Measurements from ENCODE around the gene TYMS.
A peak's percentile ranks its signal among the peaks of the same experiment; 100 is the strongest.

TYMS gene

GRCh38 chr18:657311-658000 is at the start of gene TYMS:
Gene TYMS (plus strand): TSS chr18:657653. CDS start chr18:657743, 90 bp downstream.
- no peak for DNase-seq (ENCODE audit: low read depth)

GRCh38 chr18:607930-608329 is 49.5 kb upstream of the TYMS start:
- no peak for DNase-seq (ENCODE audit: low read depth)

GRCh38 chr18:610214-610928 is 47.1 kb upstream of the TYMS start:
- DNase-seq (ENCODE audit: low read depth): no peak

DNA sequence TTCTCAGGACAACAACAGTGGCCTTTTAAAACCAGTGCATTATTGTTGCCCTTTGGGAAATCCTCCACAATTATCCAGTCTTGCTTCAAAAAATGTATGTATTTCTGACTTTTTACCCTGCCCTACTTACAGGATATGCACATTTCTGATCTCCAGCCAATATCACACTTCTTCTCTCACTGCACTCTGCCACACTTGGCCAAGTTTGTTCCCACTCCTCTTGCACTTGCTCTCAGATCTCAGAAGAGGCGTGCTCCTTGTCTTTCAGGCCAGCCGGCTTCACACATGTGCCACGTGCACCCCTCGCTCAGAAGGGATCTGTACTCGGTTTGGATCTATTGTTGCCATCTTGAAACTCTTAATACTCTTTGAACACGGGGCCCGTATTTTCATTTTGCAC is 45.3 kb upstream of the TYMS start:
- DNase-seq (ENCODE audit: low read depth): no peak

GRCh38 chr18:614193-614592 is 43.3 kb upstream of the TYMS start:
- no peak for DNase-seq (ENCODE audit: low read depth)

DNA sequence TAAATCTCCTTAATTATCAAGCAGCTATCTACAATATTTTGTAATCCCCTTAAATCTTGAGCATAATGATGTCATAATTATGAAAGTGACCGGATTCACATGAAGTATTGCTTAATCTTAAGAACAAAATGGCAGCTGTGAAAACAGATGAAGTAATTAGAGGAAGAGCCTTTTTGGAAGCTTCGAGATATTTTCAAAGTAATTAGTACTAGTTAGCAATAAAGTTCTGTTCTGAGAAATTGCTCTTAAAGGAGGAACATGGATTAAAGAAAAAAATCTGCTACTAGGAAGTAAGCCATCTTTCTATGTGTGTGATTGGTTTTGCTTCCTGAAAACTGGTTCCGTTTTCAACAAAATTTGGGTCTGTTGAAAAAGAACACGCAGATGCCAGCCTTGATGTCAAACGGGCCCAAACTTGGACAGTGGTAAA is 42.3 kb upstream of the TYMS start:
- no peak for DNase-seq (ENCODE audit: low read depth)

DNA sequence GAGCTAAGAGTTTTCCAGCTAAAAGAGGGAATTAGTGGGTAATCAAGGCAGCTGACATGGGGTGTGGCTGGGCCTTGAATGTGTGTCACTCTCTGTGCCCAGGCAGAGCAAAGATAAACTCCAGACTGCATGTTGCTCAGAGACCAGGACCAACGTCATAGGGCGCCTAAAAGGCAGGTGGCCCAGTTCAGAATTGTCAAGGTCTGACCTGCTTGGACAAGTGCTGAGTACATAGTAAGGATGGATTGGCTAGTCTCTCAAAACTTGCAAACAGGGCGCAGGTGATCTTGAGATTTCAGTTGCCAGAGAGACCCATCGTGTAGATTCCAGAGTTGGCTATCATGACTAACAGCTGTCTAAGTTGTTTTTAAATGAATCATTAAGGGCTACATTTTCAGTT is 41.7 kb upstream of the TYMS start:
- no peak for DNase-seq (ENCODE audit: low read depth)

GRCh38 chr18:616380-616995 is 41.0 kb upstream of the TYMS start:
- DNase-seq (ENCODE audit: low read depth): peak; percentile 26

- DNase-seq (ENCODE audit: low read depth): no peak
Measured at GRCh38 chr18:617970-618504, 39.4 kb upstream of the TYMS start.

DNA sequence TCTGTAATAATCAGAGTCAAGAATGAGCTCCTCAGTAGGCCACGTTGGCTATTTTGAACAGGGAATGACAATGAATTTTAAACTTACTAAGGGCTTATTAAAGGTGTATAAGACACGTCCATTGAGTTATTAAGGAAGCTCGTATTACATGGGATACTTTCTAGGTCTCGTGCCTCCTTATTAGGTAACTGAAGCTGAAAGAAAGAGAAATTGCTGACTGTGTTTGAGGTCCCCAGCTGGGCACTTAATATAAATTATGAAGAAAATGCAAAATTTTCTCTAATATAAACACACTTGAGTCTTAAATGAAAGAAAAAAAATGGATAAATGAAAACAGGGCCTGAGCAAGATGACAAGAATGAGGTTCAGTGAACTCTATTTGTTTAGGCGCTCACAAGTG is 38.8 kb upstream of the TYMS start:
- DNase-seq (ENCODE audit: low read depth): no peak

- DNase-seq (ENCODE audit: low read depth): no peak
Measured at GRCh38 chr18:621291-622043, 36.0 kb upstream of the TYMS start.

DNA sequence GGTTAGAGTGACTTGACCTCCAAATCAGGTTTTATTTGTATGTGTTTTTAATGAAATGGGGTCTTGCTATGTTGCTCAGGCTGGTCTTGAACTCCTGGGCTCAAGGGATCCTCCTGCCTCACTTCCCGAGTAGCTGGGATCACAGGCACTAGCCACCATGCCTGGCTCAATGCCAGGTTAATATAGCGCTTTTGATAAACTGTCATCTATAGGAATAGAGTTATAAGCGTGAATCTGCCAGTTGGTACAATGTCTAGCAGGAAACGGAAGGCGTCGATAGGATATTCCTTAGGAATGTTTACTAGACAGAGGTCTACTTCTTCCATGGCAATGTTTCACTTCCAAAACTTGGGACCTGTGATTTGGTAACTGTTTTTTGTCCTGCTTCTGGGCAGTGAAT is 35.2 kb upstream of the TYMS start:
- no peak for DNase-seq (ENCODE audit: low read depth)

GRCh38 chr18:623761-624620 is 33.5 kb upstream of the TYMS start:
- DNase-seq (ENCODE audit: low read depth): peak; percentile 58

GRCh38 chr18:627231-627630 is 30.2 kb upstream of the TYMS start:
- no peak for DNase-seq (ENCODE audit: low read depth)

- DNase-seq (ENCODE audit: low read depth): peak; percentile 11
Measured at GRCh38 chr18:629269-630150, 27.9 kb upstream of the TYMS start.

GRCh38 chr18:631560-631959 is 25.9 kb upstream of the TYMS start:
- no peak for DNase-seq (ENCODE audit: low read depth)

- no peak for DNase-seq (ENCODE audit: low read depth)
Measured at GRCh38 chr18:634551-635045, 22.9 kb upstream of the TYMS start.

DNA sequence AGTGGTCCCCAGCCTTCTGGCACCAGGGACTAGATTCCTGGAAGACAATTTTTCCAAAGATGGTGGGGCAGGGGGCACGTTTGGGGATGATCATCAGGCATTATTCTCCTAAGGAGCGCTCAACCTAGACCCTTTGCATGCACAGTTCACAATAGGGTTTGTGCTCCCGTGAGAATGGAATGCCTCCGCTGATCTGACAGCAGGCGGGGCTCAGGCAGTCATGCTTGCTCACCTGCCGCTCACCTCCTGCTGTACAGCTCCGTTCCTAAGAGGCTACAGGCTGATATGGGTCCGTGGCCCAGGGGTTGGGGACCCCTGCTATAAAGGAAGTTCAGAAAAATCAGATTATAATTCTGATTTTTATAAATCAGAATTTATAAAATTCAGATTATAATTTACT is 22.3 kb upstream of the TYMS start:
- DNase-seq (ENCODE audit: low read depth): no peak

GRCh38 chr18:641224-641623 is 16.2 kb upstream of the TYMS start:
- no peak for DNase-seq (ENCODE audit: low read depth)

- DNase-seq (ENCODE audit: low read depth): no peak
Measured at GRCh38 chr18:644395-645004, 13.0 kb upstream of the TYMS start.
